Measurements from ENCODE around the gene GPR171.

The GPR171 gene

GRCh38 chr3:151225040-151225975, 22.3 kb upstream of the GPR171 start:
- POLR2A ChIA-PET = no interaction called here
- no peak for TF ChIP-seq CTCF (IDR thresholded peaks at IDR 0.05; ENCODE audit: control extremely low read depth, extremely low read depth, low read depth, missing control alignments)
- DNase-seq (ENCODE audit: extremely low spot score) = no peak
- CTCF ChIA-PET = interaction anchor here (0.9 to 8.2 kb wide), 8 partner anchors 11 to 614 kb away, joined by 3 to 120 read pairs (median 4); partner anchors contain the start of gene P2RY14

- POLR2A ChIA-PET = no interaction called here
- no peak for DNase-seq (ENCODE audit: extremely low spot score)
- no peak for TF ChIP-seq CTCF (IDR thresholded peaks at IDR 0.05; ENCODE audit: control extremely low read depth, extremely low read depth, low read depth, missing control alignments)
- CTCF ChIA-PET = interaction anchor here (0.8 to 8.2 kb wide), 8 partner anchors 8 to 615 kb away, joined by 3 to 120 read pairs (median 3); partner anchors contain the start of gene P2RY14
Observed at GRCh38 chr3:151224268-151224866, 21.4 kb upstream of the GPR171 start.

- no peak for DNase-seq (ENCODE audit: extremely low spot score)
- ChIA-PET CTCF (interaction anchor here (1.0 kb wide), 1 partner anchor 9 kb away, joined by 7 read pairs; no protein-coding TSS in a partner anchor), POLR2A (no interaction called here)
- TF ChIP-seq CTCF (IDR thresholded peaks at IDR 0.05; ENCODE audit: control extremely low read depth, extremely low read depth, low read depth, missing control alignments) = no peak
Observed at GRCh38 chr3:151219056-151219455, 16.0 kb upstream of the GPR171 start.

- ChIA-PET POLR2A (no interaction called here), CTCF (interaction anchor here (0.6 to 1.6 kb wide), 9 partner anchors 9 to 86 kb away, joined by 3 to 8 read pairs (median 3); no protein-coding TSS in a partner anchor)
- DNase-seq (ENCODE audit: extremely low spot score) = no peak
Observed at GRCh38 chr3:151218136-151218535, 15.1 kb upstream of the GPR171 start.

GRCh38 chr3:151216641-151217607, 13.9 kb upstream of the GPR171 start:
- CTCF ChIA-PET = interaction anchor here (1.2 to 1.6 kb wide), 6 partner anchors 9 to 66 kb away, joined by 3 to 8 read pairs (median 4); no protein-coding TSS in a partner anchor
- TF ChIP-seq CTCF (IDR thresholded peaks at IDR 0.05; ENCODE audit: control extremely low read depth, extremely low read depth, low read depth, missing control alignments) = no peak
- no peak for DNase-seq (ENCODE audit: extremely low spot score)
- POLR2A ChIA-PET = no interaction called here

More at GRCh38 chr3:151218136-151218535, 15.1 kb upstream of the GPR171 start:
- no peak for TF ChIP-seq CTCF (IDR thresholded peaks at IDR 0.05; ENCODE audit: control extremely low read depth, extremely low read depth, low read depth, missing control alignments)

Measured in GM10248 (cell line).